ENCODE results near the gene CD200. TPM values are rescaled to one million over a fixed set of nuclear protein-coding genes. Genes with fewer than 3 reads are reported as not detected.

CD200 gene
- total and polyA plus RNA-seq, 4 donors = 0.10 to 0.28 (median 0.20) TPM

DNA sequence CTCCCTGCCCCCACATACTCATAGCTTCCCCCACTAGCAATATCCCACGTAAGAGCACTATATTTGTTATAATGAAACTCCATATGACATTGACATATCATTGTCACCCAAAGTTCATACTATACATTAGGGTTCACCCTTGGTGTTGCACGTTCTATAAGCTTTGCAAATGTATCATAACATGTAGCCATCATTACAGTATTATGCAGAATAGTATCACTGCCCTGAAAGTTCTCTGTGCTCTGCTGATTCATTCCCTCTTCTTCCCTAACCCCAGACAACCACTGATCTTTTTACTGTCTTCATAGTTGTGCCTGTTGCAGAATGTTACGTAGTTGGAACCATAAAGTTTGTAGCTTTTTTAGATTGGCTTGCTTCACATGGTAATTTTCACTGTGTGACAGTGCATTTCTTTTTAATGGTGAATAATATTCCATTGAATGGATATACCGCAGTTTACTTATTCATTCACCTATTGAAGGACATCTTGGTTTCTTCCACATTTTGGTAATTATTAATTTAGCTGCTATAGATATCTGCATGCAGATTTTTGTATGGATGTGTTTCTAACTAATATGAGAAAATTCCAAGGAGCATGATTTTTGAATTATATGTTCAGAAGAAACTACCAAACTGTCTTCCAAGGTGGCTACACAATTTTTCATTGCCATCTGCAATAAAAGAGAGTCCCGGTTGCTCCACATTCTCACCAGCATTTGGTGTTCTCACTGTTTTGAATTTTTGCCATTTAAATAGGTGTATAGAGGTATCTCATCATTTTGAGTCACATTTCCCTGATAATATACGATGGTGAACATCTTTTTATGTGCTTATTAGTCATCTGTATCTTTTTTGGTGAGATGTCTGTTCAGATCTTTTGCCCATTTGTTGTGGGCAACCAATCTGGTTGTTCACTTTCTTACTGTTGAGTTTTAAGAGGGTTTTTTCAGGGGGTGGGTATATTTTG lies 59.7 kb downstream of the CD200 start:
- Histone ChIP-seq H3K27me3 (ENCODE audit: control insufficient read depth in 4 of 4, insufficient read depth in 4 of 4, low read length in 3 of 4) (no peaks in the 10 kb centered on the region), H3K4me3 (ENCODE audit: low read depth in 1 of 3, low read length in 3 of 3) (no peak overlapping the region), H3K9me3 (ENCODE audit: control insufficient read depth in 4 of 4, low read length in 3 of 4) (peaks cover 0 to 6% (median 0%) of the 10 kb centered on the region in 4 donors), H3K36me3 (ENCODE audit: control insufficient read depth in 4 of 4, insufficient read depth in 3 of 4, low read depth in 1 of 4, low read length in 3 of 4) (no peaks in the 10 kb centered on the region), H3K27ac (ENCODE audit: low read depth in 1 of 2, low read length in 2 of 2) (no peak overlapping the region), H3K9ac (ENCODE audit: low read depth in 1 of 2, low read length in 2 of 2) (no peak overlapping the region), H3K4me1 (ENCODE audit: control insufficient read depth in 4 of 4, insufficient read depth in 4 of 4, low read length in 3 of 4) (no peaks in the 10 kb centered on the region)
- no peak for DNase-seq (ENCODE audit: low spot score)
- TF ChIP-seq NR2F2 (IDR thresholded peaks at IDR 0.05) = no peak
- WGBS = 68% methylated on average over 6 of the region's 6 CpGs

DNA sequence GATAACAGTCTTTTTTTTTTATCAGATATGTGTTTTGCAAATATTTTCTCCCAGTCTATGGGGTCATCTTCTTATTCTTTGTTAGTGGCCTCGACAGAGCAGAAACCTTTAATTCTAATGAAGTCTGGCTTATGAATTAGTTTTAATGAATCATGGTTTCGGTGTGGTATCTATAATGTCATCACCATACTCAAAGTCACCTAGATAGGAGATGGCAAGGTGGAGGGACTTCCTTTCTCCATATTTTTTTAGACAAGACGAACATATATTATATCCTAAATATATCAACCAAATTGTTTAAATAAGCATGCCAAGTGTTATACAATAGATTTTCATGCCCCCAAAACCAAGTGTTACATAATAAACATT lies 60.4 kb downstream of the CD200 start:
- Histone ChIP-seq H3K36me3 (ENCODE audit: control insufficient read depth in 4 of 4, insufficient read depth in 3 of 4, low read depth in 1 of 4, low read length in 3 of 4) (no peaks in the 10 kb centered on the region), H3K27ac (ENCODE audit: low read depth in 1 of 2, low read length in 2 of 2) (no peak overlapping the region), H3K9me3 (ENCODE audit: control insufficient read depth in 4 of 4, low read length in 3 of 4) (peaks cover 0 to 6% (median 0%) of the 10 kb centered on the region in 4 donors), H3K9ac (ENCODE audit: low read depth in 1 of 2, low read length in 2 of 2) (no peak overlapping the region), H3K4me3 (ENCODE audit: low read depth in 1 of 3, low read length in 3 of 3) (no peak overlapping the region), H3K27me3 (ENCODE audit: control insufficient read depth in 4 of 4, insufficient read depth in 4 of 4, low read length in 3 of 4) (no peaks in the 10 kb centered on the region), H3K4me1 (ENCODE audit: control insufficient read depth in 4 of 4, insufficient read depth in 4 of 4, low read length in 3 of 4) (no peaks in the 10 kb centered on the region)
- no peak for TF ChIP-seq REST (IDR thresholded peaks at IDR 0.05)
- TF ChIP-seq, protein P1, sequence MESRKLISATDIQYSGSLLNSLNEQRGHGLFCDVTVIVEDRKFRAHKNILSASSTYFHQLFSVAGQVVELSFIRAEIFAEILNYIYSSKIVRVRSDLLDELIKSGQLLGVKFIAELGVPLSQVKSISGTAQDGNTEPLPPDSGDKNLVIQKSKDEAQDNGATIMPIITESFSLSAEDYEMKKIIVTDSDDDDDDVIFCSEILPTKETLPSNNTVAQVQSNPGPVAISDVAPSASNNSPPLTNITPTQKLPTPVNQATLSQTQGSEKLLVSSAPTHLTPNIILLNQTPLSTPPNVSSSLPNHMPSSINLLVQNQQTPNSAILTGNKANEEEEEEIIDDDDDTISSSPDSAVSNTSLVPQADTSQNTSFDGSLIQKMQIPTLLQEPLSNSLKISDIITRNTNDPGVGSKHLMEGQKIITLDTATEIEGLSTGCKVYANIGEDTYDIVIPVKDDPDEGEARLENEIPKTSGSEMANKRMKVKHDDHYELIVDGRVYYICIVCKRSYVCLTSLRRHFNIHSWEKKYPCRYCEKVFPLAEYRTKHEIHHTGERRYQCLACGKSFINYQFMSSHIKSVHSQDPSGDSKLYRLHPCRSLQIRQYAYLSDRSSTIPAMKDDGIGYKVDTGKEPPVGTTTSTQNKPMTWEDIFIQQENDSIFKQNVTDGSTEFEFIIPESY (IDR thresholded peaks at IDR 0.05) = no peak
- no peak for TF ChIP-seq RXRA (IDR thresholded peaks at IDR 0.05)
- TF ChIP-seq JUND (IDR thresholded peaks at IDR 0.05) = no peak
- TF ChIP-seq YY1 (IDR thresholded peaks at IDR 0.05) = no peak
- no peak for TF ChIP-seq NR2F2 (IDR thresholded peaks at IDR 0.05)
- TF ChIP-seq FOXA2 (IDR thresholded peaks at IDR 0.05) = no peak
- no peak for TF ChIP-seq GABPA (IDR thresholded peaks at IDR 0.05 in 1 of 2, conservative IDR thresholded peaks at IDR 0.05 in 1 of 2)
- no peak for TF ChIP-seq RAD21 (IDR thresholded peaks at IDR 0.05)
- no peak for TF ChIP-seq MAX (IDR thresholded peaks at IDR 0.05)
- no peak for TF ChIP-seq HNF4A (conservative IDR thresholded peaks at IDR 0.05)
- TF ChIP-seq HNF4G (IDR thresholded peaks at IDR 0.05) = no peak
- no peak for DNase-seq (ENCODE audit: low spot score)
- 59% methylated on average over 3 of the region's 3 CpGs for WGBS
